HG03064 (cell line): ENCODE results near the gene PRAF2.

ENCODE experiments used
- ATAC-seq: cut with Tn5 transposase; IDR thresholded peaks from one replicate; pipeline ENCODE4 v1.9.1; 2021; ENCODE audit warnings: low read depth; ENCODE audit not compliant: unreplicated experiment

Gene PRAF2

GRCh38 chrX:49075347-49075746 lies 1.5 kb upstream of the PRAF2 start:
- ATAC-seq: no peak

- no peak for ATAC-seq
Observed at GRCh38 chrX:49072712-49073095, 1.1 kb downstream of the PRAF2 start.

GRCh38 chrX:49071877-49072711 lies 1.7 kb downstream of the PRAF2 start:
- no peak for ATAC-seq

GRCh38 chrX:49070988-49071387 lies 2.8 kb downstream of the PRAF2 start:
- no peak for ATAC-seq

GRCh38 chrX:49069038-49069437 lies 4.8 kb downstream of the PRAF2 start:
- no peak for ATAC-seq

GRCh38 chrX:49067285-49068120 lies 6.3 kb downstream of the PRAF2 start:
- ATAC-seq: no peak

DNA sequence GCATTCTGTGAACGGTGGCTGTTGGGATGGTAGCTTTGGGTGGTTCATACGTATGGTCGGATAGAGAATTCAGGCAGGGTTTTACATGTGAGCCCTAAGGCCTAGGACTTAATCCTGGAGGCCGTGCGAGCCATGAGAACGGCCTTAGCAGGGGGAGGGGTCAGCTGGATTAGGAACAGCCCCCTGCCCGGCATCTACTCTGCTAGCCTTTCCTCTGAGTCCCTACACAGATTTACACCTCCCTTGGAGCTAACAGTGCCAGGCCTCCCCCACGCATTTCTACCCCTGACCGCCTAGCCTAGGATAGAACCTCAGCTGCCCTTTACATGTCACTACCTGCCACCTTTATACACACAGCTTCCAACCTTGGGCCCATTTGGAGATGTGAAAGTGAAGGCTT lies 7.1 kb downstream of the PRAF2 start:
- ATAC-seq: no peak

DNA sequence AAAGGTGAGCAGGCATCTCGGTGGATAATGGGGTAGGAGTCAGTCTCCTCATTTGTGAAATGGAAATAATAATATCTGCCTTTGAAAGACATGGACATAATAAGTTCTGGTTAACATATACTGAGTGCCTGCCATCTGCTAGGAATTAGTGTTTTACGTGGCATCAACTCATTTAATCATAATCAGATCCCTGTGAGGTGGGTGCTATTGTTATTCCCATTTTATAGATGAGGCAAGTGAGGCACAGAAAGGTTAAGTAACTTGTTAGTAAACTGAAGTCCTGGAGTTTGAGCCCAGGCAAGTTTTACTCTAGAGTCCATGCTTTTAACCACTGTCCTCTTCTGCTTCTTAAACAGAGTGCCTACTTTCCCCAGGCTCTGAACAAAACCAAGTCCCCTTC lies 7.5 kb downstream of the PRAF2 start:
- no peak for ATAC-seq

GRCh38 chrX:49064735-49065134 lies 9.1 kb downstream of the PRAF2 start:
- no peak for ATAC-seq

- no peak for ATAC-seq
Observed at GRCh38 chrX:49064303-49064702, 9.5 kb downstream of the PRAF2 start.

GRCh38 chrX:49063715-49064114 lies 10.1 kb downstream of the PRAF2 start:
- no peak for ATAC-seq

DNA sequence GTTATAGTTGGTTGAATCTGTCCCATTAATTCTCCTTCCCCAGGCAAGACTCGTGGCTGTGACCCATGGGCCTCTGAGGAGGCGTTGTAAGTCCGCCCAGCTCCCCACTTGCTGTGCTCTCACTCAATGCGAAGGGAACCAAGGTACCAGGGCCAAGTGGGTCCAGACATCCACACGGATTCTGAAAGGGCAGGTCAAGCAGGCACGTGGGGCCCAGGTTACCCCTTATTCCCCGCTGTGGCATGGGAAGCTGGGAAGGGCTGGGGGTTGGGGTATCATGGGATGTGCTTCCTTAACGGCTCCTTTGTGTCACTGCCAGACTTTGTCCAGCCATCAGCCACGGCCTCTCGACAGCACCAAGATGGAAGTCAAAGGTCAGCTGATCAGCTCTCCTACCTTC lies 11.9 kb downstream of the PRAF2 start:
- no peak for ATAC-seq

- ATAC-seq: no peak
Observed at GRCh38 chrX:49061490-49061889, 12.3 kb downstream of the PRAF2 start.

- no peak for ATAC-seq
Observed at GRCh38 chrX:49060914-49061313, 12.9 kb downstream of the PRAF2 start.

GRCh38 chrX:49059681-49060085 lies 14.1 kb downstream of the PRAF2 start:
- no peak for ATAC-seq

DNA sequence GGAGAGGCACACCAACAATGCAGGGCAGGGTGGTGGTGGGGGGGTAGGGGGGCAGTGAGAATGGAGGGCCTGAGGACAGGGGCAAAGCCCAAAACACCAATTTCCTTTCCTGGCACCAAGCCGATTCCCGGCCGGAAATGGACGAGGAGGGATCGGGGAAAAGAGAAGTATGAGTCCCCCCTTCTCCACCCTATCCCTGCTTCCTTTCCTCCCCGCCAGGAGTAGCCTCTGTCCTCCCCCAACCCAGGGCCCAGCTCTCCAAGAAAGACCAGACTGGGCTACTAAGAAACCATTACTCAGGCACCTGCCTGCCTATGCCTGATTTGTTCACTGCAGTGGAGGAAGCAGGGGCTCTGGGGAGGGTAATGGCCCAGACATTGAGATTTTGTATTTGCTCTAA lies 14.6 kb downstream of the PRAF2 start:
- ATAC-seq: no peak

DNA sequence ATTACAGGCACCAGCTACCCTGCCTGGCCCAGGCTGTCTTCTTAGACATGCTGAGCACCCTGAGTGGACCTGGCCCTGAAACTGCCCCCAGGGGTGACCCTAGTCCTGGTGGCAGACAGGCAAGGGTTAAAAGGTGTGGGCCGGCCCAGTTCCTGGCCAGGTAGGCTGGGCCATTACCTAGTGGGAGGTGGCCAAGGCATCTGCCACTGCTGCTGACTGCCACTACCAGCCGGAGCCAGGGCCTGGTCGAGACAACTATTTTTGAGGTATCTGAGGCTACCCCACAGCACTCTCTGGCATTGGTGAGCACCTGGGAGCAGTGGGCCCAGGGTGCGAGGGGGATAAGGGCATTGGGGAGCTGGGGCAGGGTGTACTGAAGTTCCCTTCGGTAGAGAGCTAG lies 15.0 kb downstream of the PRAF2 start, which contains the start of gene CCDC120:
CCDC120 (plus strand) TSS at position 206 of the 400 bp plus-strand sequence. CDS start 3,043 bp downstream, outside the sequence.
- no peak for ATAC-seq

DNA sequence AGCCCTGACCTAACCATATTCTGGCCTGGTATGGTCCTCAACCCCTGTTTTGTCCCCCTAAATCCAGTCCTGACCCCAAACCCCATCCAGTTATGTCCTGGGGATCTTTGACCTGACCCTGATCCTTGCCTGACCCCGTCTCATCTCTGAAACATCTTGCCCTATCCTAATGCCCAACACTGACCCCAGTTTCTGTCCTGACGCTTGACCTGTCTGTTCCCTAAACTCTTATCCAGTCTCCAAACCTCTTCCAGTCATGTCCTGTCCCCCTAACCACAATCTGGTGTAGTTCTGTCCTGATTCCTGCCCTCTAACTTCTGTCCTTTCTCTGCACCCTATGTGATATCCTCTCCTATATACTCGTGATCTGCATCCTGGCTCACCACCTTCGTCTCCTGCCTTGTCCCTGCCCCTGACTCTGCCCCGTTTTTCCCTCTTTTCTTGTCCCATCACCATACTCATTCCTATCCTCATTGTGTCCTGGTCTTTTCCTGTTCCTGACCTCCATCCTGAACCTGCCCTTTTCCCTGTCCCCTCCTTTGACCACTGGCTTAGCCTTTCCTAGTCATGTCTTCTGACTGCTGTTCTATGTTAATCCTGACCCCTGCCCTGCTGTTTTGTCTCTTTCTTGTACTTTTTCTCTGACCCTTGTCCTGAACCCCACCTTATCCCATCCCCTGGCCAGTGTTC lies 19.6 kb downstream of the PRAF2 start:
- ATAC-seq: no peak

GRCh38 chrX:49053223-49054072 lies 20.4 kb downstream of the PRAF2 start:
- no peak for ATAC-seq

DNA sequence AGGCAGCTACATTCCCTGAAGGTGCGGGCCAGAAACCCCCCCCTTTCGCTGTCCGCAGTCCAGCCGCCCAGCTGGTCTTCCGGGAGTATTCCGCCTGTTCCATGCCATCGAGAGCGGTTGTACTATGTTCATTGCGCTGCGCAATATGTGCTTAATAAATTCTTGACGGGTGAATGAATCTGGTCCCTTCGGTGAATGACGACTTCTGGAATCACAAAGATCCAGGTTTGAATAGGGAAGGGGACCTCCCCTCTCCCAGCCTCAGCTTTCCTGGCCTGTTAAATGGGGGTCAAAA lies 29.9 kb downstream of the PRAF2 start:
- ATAC-seq: no peak
